NCI-H2227 (cell line): ENCODE measurements around the gene TBC1D1.
"Not testable (repeated sequence)": the region's sequence is repeated elsewhere in the genome, so short reads cannot be mapped to it uniquely, and the experiment has no call there.

Source experiments
- DNase-seq: peaks from one replicate; lab custom pipeline; 2025; ENCODE audit not compliant: unreplicated experiment; lab: John Stamatoyannopoulos, UW

The TBC1D1 gene

GRCh38 chr4:37918653-37919052, 27.8 kb downstream of the TBC1D1 start:
- DNase-seq, result no peak

GRCh38 chr4:37922328-37922727, 31.4 kb downstream of the TBC1D1 start:
- DNase-seq, result no peak

GRCh38 chr4:37923089-37923488, 32.2 kb downstream of the TBC1D1 start:
- not testable (repeated sequence) for DNase-seq

- DNase-seq, result peak; percentile 5
Measured at GRCh38 chr4:37924946-37925345, 34.1 kb downstream of the TBC1D1 start.

GRCh38 chr4:37927434-37927833, 36.5 kb downstream of the TBC1D1 start:
- no peak for DNase-seq

- DNase-seq, result no peak
Measured at GRCh38 chr4:37928426-37929416, 37.8 kb downstream of the TBC1D1 start.

- no peak for DNase-seq
Measured at GRCh38 chr4:37934096-37934495, 43.2 kb downstream of the TBC1D1 start.

- no peak for DNase-seq
Measured at GRCh38 chr4:37934609-37935008, 43.7 kb downstream of the TBC1D1 start.

- DNase-seq, result no peak
Measured at GRCh38 chr4:37935026-37935425, 44.1 kb downstream of the TBC1D1 start.

GRCh38 chr4:37936889-37937498, 46.1 kb downstream of the TBC1D1 start:
- no peak for DNase-seq

- DNase-seq, result no peak
Measured at GRCh38 chr4:37938208-37938607, 47.3 kb downstream of the TBC1D1 start.

- no peak for DNase-seq
Measured at GRCh38 chr4:37946503-37947179, 55.8 kb downstream of the TBC1D1 start.

- DNase-seq, result no peak
Measured at GRCh38 chr4:37948542-37948941, 57.7 kb downstream of the TBC1D1 start.

GRCh38 chr4:37949636-37950426, 58.9 kb downstream of the TBC1D1 start:
- no peak for DNase-seq

GRCh38 chr4:37951461-37952352, 60.8 kb downstream of the TBC1D1 start:
- no peak for DNase-seq

- no peak for DNase-seq
Measured at GRCh38 chr4:37953156-37953555, 62.3 kb downstream of the TBC1D1 start.

- peak; percentile 37 for DNase-seq
Measured at GRCh38 chr4:37953620-37954293, 62.9 kb downstream of the TBC1D1 start.

GRCh38 chr4:37956941-37957340, 66.1 kb downstream of the TBC1D1 start:
- no peak for DNase-seq

- no peak for DNase-seq
Measured at GRCh38 chr4:37958932-37959331, 68.0 kb downstream of the TBC1D1 start.
